Epithelial cell of proximal tubule (primary cell): ENCODE measurements around the gene AP1G2. TPM values are rescaled to one million over a fixed set of nuclear protein-coding genes. Genes with fewer than 3 reads are reported as not detected.

Experiments
- DNase-seq: peaks from one replicate; pipeline ENCODE4 v3.0.0-alpha.2; 2011; ENCODE audit warnings: low read depth
- H3K4me3 ChIP-seq: 2 replicates; pipeline ENCODE4 v1.5.1; 2011; ENCODE audit warnings: low read depth, mild to moderate bottlenecking, low read length
- CTCF ChIP-seq: conservative IDR thresholded peaks from 2 replicates; pipeline ENCODE4 v1.5.1; 2012; ENCODE audit warnings: low read depth, mild to moderate bottlenecking, low read length
- total RNA-seq: library from RNA; depleted of rRNA; stranded (reverse); fragments of >200 nt; gene quantifications from 2 replicates; pipeline ENCODE4 v1.2.3, GENCODE V29; 2015

AP1G2 gene
- total RNA-seq, 1 donor from 2014 or later, result 89.9 TPM

DNA sequence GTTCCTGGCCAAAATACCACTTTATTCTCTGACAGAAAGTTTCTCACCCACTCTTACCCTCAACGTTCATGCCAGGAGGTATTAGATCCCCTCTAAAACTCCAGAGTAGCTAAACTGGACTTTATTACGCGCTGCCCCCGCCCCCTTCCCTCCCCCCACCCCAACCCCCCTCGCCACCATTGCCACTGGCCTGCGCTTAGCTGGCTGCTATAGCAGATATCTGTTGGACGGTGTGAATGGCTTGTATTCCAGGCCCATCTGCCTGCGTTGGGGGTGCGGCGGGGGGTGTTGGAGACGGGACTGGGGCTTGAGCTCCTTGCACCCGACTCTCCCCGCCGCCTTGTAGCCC, 12.1 kb downstream of the AP1G2 start:
- no peak for TF ChIP-seq CTCF
- peak overlapping the region; percentile 83 for H3K4me3 ChIP-seq
- no peak for DNase-seq

DNA sequence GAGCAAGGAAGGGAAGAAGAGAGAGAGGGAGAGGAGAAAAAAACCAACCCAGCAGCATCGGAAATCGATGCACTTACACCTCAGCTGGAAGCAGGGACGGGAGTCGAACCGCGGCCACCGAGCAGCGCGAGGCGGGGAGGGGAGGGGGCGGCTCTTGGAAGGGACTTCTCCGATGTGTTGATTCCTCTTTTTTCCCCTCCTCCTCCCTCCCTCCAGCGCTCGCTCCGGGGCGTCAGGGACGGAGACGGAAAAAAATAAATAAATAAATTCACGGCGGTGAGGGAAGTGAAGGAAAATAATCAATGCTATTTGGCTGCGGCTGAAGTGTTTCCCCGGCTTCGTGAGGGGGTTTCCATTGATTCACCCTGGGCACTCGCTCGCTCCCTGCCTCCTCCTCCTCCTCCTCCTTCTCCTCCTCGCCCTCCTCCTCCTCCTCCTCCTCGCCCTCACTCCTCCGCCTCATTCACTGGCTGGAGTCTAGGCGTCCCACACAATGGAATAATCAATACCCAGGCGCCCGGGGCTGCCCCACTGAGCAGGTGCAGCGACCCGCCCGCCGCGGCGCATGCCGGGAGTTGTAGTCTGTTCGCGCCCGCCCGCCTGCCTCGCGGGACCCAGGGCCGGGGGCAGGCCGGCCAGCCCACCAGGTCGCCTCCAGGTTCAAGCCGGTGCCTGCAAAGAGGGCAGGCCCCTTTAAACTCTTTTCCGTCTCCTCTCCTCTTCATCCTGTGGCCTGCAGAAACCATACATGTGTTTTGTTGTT, 16.1 kb downstream of the AP1G2 start, which contains the start of gene ZFHX2:
Gene ZFHX2 (minus strand): TSS at position 500 of the 763 bp plus-strand sequence. CDS start 16,440 bp downstream, outside the sequence.
- H3K4me3 ChIP-seq, result peak within 1 kb of the TSS; percentile 93
- peak; percentile 19 for DNase-seq
- TF ChIP-seq CTCF, result no peak

DNA sequence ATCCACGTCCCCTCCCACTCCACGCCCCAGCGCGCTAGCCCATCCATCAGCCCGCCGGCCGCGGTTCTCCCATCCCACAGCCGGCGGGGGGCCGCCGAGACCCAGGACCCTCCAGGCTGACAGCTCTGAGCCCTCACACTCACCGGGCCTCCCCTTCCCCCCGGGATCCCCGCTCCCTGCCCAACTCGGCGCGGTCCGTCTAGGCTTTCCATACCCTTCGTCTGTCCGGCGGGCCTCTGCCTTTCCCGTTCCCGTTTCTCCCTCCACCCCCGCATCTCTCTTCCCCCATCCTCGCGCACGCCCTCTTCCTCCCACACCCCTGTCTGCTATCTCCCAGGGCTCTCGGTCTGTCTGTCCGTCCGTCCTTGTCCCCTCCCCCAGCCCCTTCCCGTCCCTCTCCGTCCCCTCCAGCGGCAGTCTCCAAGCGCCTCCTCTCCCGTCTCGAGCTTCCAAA, 16.8 kb downstream of the AP1G2 start:
- DNase-seq, result no peak
- no peak for TF ChIP-seq CTCF
- H3K4me3 ChIP-seq, result peak overlapping the region; percentile 93

GRCh38 chr14:23550131-23550811, 17.3 kb downstream of the AP1G2 start:
- TF ChIP-seq CTCF, result no peak
- DNase-seq, result no peak
- peak overlapping the region; percentile 93 for H3K4me3 ChIP-seq

DNA sequence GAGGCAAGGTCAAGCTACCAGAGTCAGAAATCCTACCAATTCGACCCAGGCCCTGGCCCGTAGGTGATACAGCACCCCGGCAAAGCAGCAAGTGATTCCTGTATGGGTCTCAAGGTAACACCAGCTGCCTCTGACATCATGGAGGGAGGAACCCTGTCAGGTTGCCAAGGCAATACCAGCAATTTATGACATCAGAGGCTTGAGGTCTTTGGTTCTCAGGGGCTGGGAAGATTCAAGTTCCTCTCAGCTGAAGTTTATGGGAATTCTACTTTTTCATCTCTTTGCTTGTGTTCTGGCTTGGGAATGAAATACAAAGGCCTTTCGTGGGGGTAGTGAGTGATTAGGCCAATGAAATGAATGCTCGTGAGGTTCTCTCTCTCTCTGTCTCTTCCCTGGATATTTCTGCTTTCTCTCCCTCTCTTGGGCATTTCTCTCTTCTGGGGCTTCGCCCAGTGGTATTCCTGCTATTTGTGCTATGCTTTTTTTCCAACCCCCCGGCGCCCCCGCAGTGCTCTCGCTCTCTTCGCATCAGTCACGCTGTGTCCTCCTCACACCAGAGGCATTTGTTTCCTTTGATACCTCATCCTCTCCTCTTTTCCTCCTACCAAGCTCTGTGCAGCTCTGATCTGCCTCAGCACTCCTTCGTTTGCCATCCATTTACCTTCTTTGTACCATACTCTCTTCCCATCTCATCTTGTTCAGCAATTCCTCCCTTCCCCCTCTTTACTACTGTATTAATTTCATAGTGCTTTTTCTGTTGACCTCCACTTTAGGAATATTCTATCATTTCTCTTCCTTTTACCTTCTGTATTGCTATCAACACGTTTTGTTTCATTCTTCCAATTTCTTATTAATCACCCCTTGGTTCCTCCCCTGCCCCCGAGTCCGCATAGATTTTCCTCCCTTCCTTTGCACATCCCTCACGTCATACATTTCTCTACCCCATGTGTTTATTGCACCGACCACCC, 19.0 kb downstream of the AP1G2 start:
- no peak for TF ChIP-seq CTCF
- DNase-seq, result no peak
- H3K4me3 ChIP-seq, result no peak overlapping the region

GRCh38 chr14:23547924-23548323, 19.7 kb downstream of the AP1G2 start:
- no peak for TF ChIP-seq CTCF
- H3K4me3 ChIP-seq, result no peak overlapping the region
- DNase-seq, result no peak
